D341Med (cell line): Measurements from ENCODE around the gene PER3.

Source experiments
- DNase-seq: peaks from one replicate; pipeline ENCODE4 v3.0.0; 2012; ENCODE audit warnings: low spot score

The PER3 gene

DNA sequence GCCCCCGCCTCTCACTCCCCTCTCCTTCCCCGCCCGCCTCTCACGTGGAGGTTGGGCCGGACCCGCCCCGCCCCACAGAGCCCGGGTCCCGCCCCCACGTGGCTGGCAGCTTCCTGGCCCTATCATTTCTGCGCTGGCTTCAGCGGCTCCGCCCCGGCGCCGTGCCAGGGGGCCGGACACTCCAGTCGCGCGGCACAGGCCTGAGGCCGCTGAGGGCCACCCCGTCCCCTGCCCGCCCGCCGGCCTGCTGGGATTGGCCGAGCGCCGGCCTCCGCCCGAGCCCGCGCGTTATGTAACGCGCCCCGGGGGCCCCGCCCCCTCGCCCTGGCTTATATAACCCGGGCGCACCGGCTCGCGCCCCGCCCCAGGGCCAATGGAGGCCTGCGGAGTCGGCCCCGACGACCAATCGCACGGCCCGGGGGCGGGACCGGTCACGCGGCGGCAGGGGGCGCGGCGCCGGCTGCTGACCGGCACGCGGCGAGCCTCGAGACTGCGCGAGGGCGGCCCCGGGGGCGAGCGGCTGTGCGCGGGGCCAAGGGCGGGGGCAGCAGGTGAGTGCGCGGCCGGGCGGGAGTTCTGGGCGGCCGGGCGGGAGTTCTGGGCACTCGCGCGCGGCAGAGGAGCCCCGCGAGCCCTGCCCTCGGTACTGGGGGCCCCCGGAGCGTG lies at the start of gene PER3:
Gene PER3, plus strand, starts transcription at position 466 of the 666 bp plus-strand sequence. CDS start 587 bp downstream, outside the sequence.
- DNase-seq = peak; percentile 96

DNA sequence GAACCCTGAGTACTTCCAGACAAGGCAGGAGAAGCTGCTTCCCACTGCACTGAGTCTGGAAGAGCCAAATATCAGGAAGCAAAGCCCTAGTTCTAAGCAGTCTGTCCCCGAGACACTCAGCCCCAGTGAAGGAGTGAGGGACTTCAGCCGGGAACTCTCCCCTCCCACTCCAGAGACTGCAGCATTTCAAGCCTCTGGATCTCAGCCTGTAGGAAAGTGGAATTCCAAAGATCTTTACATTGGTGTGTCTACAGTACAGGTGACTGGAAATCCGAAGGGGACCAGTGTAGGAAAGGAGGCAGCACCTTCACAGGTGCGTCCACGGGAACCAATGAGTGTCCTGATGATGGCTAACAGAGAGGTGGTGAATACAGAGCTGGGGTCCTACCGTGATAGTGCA lies 46.0 kb upstream of the PER3 start:
- DNase-seq = no peak

DNA sequence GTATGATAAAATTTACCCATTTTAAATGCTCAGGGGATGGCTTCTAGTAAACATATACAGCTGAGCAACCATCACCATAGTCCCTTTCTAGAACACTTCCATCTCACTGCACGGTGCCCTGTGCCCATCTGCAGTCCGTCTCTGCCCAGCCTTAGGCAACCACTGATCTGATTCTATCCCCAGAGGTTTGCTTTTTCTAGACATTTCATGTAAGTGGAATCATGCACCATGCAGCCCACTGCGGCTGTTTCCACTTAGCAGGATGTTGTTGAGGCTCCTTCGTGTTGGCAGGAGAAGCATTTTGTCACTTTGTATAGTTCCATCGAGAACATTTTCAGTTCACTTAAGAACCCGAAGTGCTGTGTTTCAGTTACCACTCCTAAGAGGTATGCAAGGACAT lies 40.7 kb upstream of the PER3 start:
- DNase-seq = no peak

GRCh38 chr1:7744882-7745281 lies 39.2 kb upstream of the PER3 start:
- no peak for DNase-seq

DNA sequence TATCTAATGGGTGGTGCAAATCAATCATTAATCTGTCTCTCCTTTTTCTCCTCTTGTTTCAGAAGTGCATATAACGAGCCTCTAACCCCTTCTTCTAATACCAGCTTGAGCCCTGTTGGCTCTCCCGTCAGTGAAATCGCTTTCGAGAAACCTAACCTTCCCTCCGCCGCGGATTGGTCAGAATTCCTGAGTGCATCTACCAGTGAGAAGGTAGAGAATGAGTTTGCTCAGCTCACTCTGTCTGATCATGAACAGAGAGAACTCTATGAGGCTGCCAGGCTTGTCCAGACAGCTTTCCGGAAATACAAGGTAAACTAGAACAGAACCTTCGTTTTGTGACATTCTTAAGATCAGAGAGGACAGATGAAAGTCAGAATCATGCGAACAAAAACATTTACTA lies 38.3 kb upstream of the PER3 start:
- DNase-seq = no peak

DNA sequence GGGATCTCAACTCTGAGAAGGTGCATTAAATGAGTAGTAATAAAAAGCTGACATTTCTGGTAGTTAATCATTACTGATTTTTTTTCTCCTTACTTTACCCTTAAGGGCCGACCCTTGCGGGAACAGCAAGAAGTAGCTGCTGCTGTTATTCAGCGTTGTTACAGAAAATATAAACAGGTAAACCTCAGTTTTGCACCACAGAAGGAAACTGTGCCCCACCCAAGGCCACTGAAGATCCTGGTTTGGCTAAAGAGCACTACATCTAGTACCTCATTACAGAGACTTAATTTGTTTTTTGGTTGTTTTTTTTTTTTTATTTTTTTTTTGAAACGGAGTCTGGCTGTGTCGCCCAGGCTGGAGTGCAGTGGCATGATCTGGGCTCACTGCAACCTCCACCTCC lies 36.5 kb upstream of the PER3 start:
- DNase-seq = no peak

GRCh38 chr1:7749126-7749525 lies 35.0 kb upstream of the PER3 start:
- no peak for DNase-seq

DNA sequence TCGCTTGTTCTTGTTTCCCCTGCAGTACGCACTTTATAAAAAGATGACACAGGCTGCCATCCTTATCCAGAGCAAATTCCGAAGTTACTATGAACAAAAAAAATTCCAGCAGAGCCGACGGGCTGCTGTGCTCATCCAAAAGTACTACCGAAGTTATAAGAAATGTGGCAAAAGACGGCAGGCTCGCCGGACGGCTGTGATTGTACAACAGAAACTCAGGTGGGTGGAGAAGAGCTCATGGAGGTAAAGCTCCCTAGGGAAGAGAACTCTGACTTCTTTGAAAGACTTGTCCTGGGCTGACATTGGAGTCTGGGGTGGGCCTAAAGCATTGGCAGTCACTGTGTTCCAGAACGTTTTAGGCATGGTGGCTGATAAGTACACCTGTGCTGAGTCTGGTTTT lies 32.9 kb upstream of the PER3 start:
- DNase-seq = no peak

GRCh38 chr1:7752512-7753417 lies 31.3 kb upstream of the PER3 start:
- DNase-seq = peak; percentile 54

DNA sequence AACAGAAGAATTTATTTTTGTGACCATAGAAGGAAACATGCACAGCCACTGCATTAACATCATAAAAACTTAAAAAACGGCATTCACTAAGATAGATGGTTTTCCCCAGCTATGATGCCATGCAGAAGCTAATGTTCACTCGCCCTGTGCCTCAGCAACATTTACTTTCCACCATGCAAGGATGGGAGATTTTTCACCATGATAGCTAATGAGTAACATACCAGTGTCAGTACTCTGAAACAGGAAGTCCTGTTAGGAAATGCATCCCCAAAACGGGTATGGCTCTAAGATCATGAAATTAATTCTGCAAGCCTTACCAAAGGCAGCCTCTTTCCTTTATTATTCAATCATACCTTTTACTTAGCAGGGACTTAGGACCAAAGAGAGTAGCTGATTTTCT lies 30.4 kb upstream of the PER3 start:
- DNase-seq = no peak

DNA sequence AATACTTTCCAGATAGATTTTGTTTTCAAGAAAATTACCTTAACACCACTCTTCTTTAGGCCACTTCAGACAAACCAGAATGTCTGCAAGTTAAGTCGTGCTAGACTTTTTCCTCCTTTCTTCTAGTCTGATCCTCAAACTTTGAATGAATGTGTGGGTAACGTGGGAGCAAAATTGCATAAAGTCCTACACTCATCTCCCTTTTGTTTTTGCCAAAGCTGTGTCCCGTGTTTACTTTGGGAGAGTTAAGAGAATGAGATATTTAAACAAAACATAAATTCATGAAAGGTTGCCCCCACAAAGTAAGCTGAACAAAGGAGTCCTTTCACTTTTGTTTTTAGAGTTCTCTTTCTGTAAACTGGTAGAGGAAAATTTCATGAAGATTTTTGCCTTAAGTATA lies 29.9 kb upstream of the PER3 start:
- no peak for DNase-seq

- no peak for DNase-seq
These were observed 28.6 kb upstream of the PER3 start for GRCh38 chr1:7755448-7755847.

DNA sequence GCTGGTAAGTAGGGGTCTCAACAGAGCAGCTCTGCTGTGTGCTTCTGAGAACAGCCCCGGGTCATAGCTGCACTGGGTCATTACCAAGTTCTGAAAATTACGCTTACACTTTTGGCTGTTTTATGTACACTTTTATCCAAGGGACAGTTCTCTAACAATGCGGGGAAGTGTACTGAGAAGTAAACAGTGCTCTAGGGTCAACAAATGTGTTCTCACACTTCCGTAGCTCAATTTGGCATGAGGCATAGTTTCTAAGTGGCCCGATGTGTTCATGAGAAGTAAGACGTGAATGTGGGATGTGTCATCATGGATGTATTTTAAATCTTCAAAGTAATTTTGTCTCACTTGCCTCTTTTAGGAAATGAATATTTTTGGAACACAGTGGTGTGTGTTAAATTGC lies 23.8 kb upstream of the PER3 start:
- no peak for DNase-seq

- DNase-seq = no peak
These were observed 23.0 kb upstream of the PER3 start for GRCh38 chr1:7761103-7761502.

GRCh38 chr1:7767176-7767575 lies 16.9 kb upstream of the PER3 start:
- no peak for DNase-seq

GRCh38 chr1:7768583-7768982 lies 15.5 kb upstream of the PER3 start:
- DNase-seq = no peak

GRCh38 chr1:7769673-7770412 lies 14.2 kb upstream of the PER3 start:
- DNase-seq = no peak

- no peak for DNase-seq
These were observed 13.5 kb upstream of the PER3 start for GRCh38 chr1:7770669-7770996.

DNA sequence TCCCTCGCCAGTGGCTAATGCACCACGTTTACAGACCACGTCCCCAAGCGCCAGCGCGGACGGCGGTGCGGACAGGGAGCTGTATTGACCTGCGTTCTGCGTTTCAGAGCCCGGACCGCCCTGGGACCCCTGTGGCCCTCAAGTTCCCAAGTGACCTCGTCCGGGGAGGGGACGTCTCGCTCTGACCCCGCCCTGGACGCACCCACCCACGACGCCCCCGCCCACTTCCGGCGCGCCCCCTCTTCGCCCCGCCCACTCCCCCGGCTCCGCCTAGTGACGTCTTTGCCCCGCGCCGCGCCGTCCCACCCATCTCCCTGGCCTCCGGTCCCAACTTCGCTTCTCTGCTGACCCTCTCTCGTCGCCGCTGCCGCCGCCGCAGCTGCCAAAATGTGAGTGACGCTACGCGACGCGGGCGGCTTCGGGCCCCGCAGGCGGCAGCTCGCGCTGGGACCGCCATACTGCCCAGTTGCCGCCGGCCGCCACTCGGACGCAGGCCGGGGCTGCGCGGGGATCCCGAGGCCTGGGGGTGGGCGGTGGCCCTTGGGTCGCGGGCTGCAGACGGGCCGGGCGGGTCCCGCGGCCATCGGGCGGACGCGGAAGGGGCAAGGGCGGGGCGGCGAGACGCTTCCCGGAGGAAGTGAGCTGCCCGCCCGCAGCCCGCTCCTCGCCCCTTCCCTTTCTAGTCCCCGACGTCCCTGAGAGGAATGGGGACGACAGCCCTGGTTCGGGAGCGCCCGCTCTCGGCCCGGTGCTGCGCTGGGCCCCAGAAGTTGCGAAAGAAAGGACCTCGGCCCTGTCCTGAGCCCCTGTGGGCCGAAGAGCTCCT lies 12.9 kb upstream of the PER3 start, which contains the start of gene VAMP3:
Gene VAMP3, plus strand, starts transcription at position 300 of the 826 bp plus-strand sequence. Its CDS starts 88 bp downstream, at position 388.
- DNase-seq = peak; percentile 96

GRCh38 chr1:7771823-7772299 lies 12.2 kb upstream of the PER3 start:
- DNase-seq = no peak

- no peak for DNase-seq
These were observed 6.5 kb upstream of the PER3 start for GRCh38 chr1:7777591-7777990.

DNA sequence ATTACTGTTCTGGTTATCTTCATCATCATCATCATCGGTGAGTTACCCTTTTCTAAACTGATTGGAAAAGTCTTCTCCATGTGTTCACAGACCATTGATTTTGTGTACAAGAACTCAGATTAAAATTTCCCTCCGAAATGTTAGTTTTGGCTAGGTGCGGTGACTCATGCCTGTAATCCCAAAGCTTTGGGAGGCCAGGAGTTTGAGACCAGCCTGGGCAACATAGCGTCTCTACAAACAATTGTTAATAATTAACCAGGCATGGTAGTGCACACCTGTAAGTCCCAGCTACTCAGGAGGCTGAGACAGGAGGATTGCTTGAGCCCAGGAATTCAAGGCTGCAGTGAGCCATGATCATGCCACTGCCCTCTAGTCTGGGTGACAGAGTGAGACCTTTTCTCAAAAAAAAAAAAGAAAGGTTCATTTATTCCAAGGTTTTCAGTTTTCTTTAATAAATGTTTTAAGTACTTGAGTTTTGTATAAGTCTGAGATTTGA lies 5.9 kb upstream of the PER3 start:
- no peak for DNase-seq
